HepG2 (cell line): Measurements from ENCODE around the gene TNKS1BP1. TPM values are rescaled to one million over a fixed set of nuclear protein-coding genes. Genes with fewer than 3 reads are reported as not detected.

ENCODE experiments used
- ATF5 ChIP-seq: sonication (generic); formaldehyde crosslinking; IDR thresholded peaks from 2 replicates; pipeline ENCODE4 v1.4.0; 2020; ENCODE audit warnings: mild to moderate bottlenecking, low read depth, missing genetic modification reagents
- ATF7-NPFF ChIP-seq: sonication (generic); formaldehyde crosslinking; IDR thresholded peaks from 2 replicates; pipeline ENCODE4 v1.8.1; 2023; ENCODE audit warnings: mild to moderate bottlenecking, low read depth, missing genetic modification reagents, moderate library complexity
- DNMT1 ChIP-seq: sonication (generic); formaldehyde crosslinking; IDR thresholded peaks from 2 replicates; pipeline ENCODE4 v1.5.1; 2020; ENCODE audit warnings: mild to moderate bottlenecking, missing genetic modification reagents
- HIVEP1 ChIP-seq: sonication (generic); formaldehyde crosslinking; IDR thresholded peaks from 2 replicates; pipeline ENCODE4 v1.4.0; 2020; ENCODE audit warnings: mild to moderate bottlenecking, missing genetic modification reagents
- HNRNPLL ChIP-seq: fragments of 200-400 bp; formaldehyde crosslinking; IDR thresholded peaks from 2 replicates; pipeline ENCODE4 v1.6.1; 2017; ENCODE audit warnings: mild to moderate bottlenecking, low read depth, low read length; ENCODE audit not compliant: poor library complexity, severe bottlenecking
- RNF219 ChIP-seq: sonication (generic); formaldehyde crosslinking; IDR thresholded peaks from 2 replicates; pipeline ENCODE4 v1.5.0; 2020; ENCODE audit warnings: mild to moderate bottlenecking, missing genetic modification reagents
- SMAD9 ChIP-seq: sonication (generic); formaldehyde crosslinking; IDR thresholded peaks from 2 replicates; pipeline ENCODE4 v1.5.1; 2020; ENCODE audit warnings: mild to moderate bottlenecking, missing genetic modification reagents
- ZBTB40 ChIP-seq, 2 experiments: fragments of 450-650 bp in 1 of 2; sonication (generic) in 1 of 2; formaldehyde crosslinking in 1 of 2; IDR thresholded peaks; 2 replicates each; pipeline versions ENCODE4 v1.6.1 to v1.8.0; 2016 to 2022; ENCODE audit warnings: antibody characterized with exemption in 1 of 2, mild to moderate bottlenecking in 1 of 2, missing genetic modification reagents in 1 of 2
- ZFP41 ChIP-seq: sonication (generic); formaldehyde crosslinking; IDR thresholded peaks from 2 replicates; pipeline ENCODE4 v1.4.0; 2020; ENCODE audit warnings: mild to moderate bottlenecking, missing genetic modification reagents, borderline replicate concordance
- ZNF432 ChIP-seq: sonication (generic); formaldehyde crosslinking; IDR thresholded peaks from 2 replicates; pipeline ENCODE4 v1.5.0; 2020; ENCODE audit warnings: missing genetic modification reagents, mild to moderate bottlenecking, borderline replicate concordance
- ZNF512B ChIP-seq: sonication (generic); formaldehyde crosslinking; IDR thresholded peaks from 2 replicates; pipeline ENCODE4 v1.5.1; 2020; ENCODE audit warnings: missing genetic modification reagents, mild to moderate bottlenecking, borderline replicate concordance
- ZNF549 ChIP-seq: sonication (generic); formaldehyde crosslinking; IDR thresholded peaks from 2 replicates; pipeline ENCODE4 v1.5.0; 2020; ENCODE audit warnings: missing genetic modification reagents
- ZNF660 ChIP-seq: sonication (generic); formaldehyde crosslinking; IDR thresholded peaks from 2 replicates; pipeline ENCODE4 v1.5.1; 2020; ENCODE audit warnings: mild to moderate bottlenecking, low read depth, missing genetic modification reagents, borderline replicate concordance
- polyA plus RNA-seq, 8 experiments: library from polyadenylated mRNA; depleted of rRNA in 3 of 8; stranded (reverse) in 7 of 8; unstranded in 1 of 8; fragments of >200 nt; fragmentation: Illumina TruSeq in 4 of 8; extraction: Trizol in 4 of 8; gene quantifications; 2 replicates each; pipeline versions ENCODE4 v1.2.1 to v1.2.3, GENCODE V29; 2011 to 2016; ENCODE audit warnings: low read depth in 4 of 8, missing spikeins in 1 of 8, mixed read lengths in 1 of 8; ENCODE audit not compliant: insufficient read depth in 1 of 8
- total RNA-seq, 5 experiments: library from RNA; depleted of rRNA; stranded (reverse); fragments of >200 nt; fragmentation: Illumina TruSeq; extraction: Trizol; gene quantifications; 2 replicates each; pipeline ENCODE4 v1.2.3, GENCODE V29; 2016; ENCODE audit warnings: low read depth in 1 of 5

TNKS1BP1 gene
- total and polyA plus RNA-seq, 2 of the 13 experiments (the other 11 are each of a cell fraction or from before 2014, with no cell fraction given): 13.7 to 15.0 TPM

- TF ChIP-seq ZNF512B (CRISPR knock-in tag): no peak
- no peak for TF ChIP-seq HNRNPLL
- TF ChIP-seq ZNF660: no peak
- TF ChIP-seq ZNF432 (CRISPR knock-in tag): no peak
- no peak for TF ChIP-seq ATF5 (CRISPR knock-in tag)
- TF ChIP-seq ZNF549 (CRISPR knock-in tag): no peak
- TF ChIP-seq HIVEP1: no peak; the same call in 1 of the 2 replicates
- no peak for TF ChIP-seq SMAD9 (CRISPR knock-in tag)
- no peak for TF ChIP-seq ATF7-NPFF (CRISPR knock-in tag)
- TF ChIP-seq RNF219 (CRISPR knock-in tag): no peak
- no peak for TF ChIP-seq DNMT1 (CRISPR knock-in tag)
- TF ChIP-seq ZFP41 (CRISPR knock-in tag): no peak
- TF ChIP-seq ZBTB40 (IDR thresholded peaks at IDR 0.05): no peak
- no peak for TF ChIP-seq ZBTB40 (CRISPR knock-in tag; IDR thresholded peaks at IDR 0.05)
Observed at GRCh38 chr11:57313071-57313787, 11.5 kb downstream of the TNKS1BP1 start (continued).
